Measurements from ENCODE around the gene HCN3. TPM values are rescaled to one million over a fixed set of nuclear protein-coding genes. Genes with fewer than 3 reads are reported as not detected.
A peak's percentile ranks its signal among the peaks of the same experiment; 100 is the strongest.

HCN3 gene
- total and polyA plus RNA-seq, 2 of the 13 experiments (the other 11 are each of a cell fraction or from before 2014, with no cell fraction given), result 2.4 to 10.2 TPM

- TF ChIP-seq THAP7 (CRISPR knock-in tag; IDR thresholded peaks at IDR 0.05), result no peak
- no peak for TF ChIP-seq PLSCR1 (CRISPR knock-in tag; IDR thresholded peaks at IDR 0.05; ENCODE audit: borderline replicate concordance)
- TF ChIP-seq ZNF18 (CRISPR knock-in tag; IDR thresholded peaks at IDR 0.05; ENCODE audit: insufficient replicate concordance), result peak; percentile 37
- peak; percentile 40 for TF ChIP-seq HDAC2 (CRISPR knock-in tag; IDR thresholded peaks at IDR 0.05)
- no peak for TF ChIP-seq ISX (CRISPR knock-in tag; conservative IDR thresholded peaks at IDR 0.05)
- TF ChIP-seq TEAD3 (CRISPR knock-in tag; optimal IDR thresholded peaks at IDR 0.05; ENCODE audit: borderline replicate concordance), result no peak
- peak; percentile 11; the same call in 1 of the 2 replicates for TF ChIP-seq THAP9 (CRISPR knock-in tag; IDR thresholded peaks at IDR 0.05; ENCODE audit: borderline replicate concordance)
- TF ChIP-seq HOXA5 (CRISPR knock-in tag; IDR thresholded peaks at IDR 0.05), result peak; percentile 60
- TF ChIP-seq TBX2 (CRISPR knock-in tag; IDR thresholded peaks at IDR 0.05; ENCODE audit: borderline replicate concordance), result no peak
- TF ChIP-seq GATAD2A (CRISPR knock-in tag; IDR thresholded peaks at IDR 0.05), result 0 out of 2 replicates have a peak, but pooled peaks have one; percentile 49
- TF ChIP-seq ARID4A (CRISPR knock-in tag; IDR thresholded peaks at IDR 0.05; ENCODE audit: borderline replicate concordance), result peak; percentile 50; the same call in 1 of the 2 replicates
- peak; percentile 75; the same call in 1 of the 2 replicates for TF ChIP-seq ZNF556 (CRISPR knock-in tag; IDR thresholded peaks at IDR 0.05; ENCODE audit: borderline replicate concordance)
- TF ChIP-seq HES4 (CRISPR knock-in tag; IDR thresholded peaks at IDR 0.05; ENCODE audit: borderline replicate concordance), result 0 out of 2 replicates have a peak, but pooled peaks have one; percentile 20
- TF ChIP-seq SKIL (CRISPR knock-in tag; IDR thresholded peaks at IDR 0.05; ENCODE audit: borderline replicate concordance), result peak; percentile 48; the same call in 1 of the 2 replicates
- 0 out of 2 replicates have a peak, but pooled peaks have one; percentile 24 for TF ChIP-seq ZNF709 (CRISPR knock-in tag; IDR thresholded peaks at IDR 0.05)
Observed at GRCh38 chr1:155324037-155324716, 46.9 kb downstream of the HCN3 start (continued).
